Fibroblast of lung (primary cell): ENCODE measurements around the gene NEMF.
"Not testable (repeated sequence)": the region's sequence is repeated elsewhere in the genome, so short reads cannot be mapped to it uniquely, and the experiment has no call there.

Experiments used
- CTCF ChIP-seq, 2 donors: IDR thresholded peaks in 1 of 2; conservative IDR thresholded peaks in 1 of 2; 1 replicate in 1 of 2; 2 replicates in 1 of 2; pipeline ENCODE4 v1.5.1; 2011 to 2012; ENCODE audit warnings: low read length in 2 of 2, control low read depth in 1 of 2, inconsistent platforms in 1 of 2, low read depth in 1 of 2, mild to moderate bottlenecking in 1 of 2
- EZH2 ChIP-seq: IDR thresholded peaks from 2 replicates; pipeline ENCODE4 v1.5.1; 2012; ENCODE audit warnings: low read length, control low read depth, mild to moderate bottlenecking; ENCODE audit errors: missing control alignments

- TF ChIP-seq CTCF (conservative IDR thresholded peaks at IDR 0.05 in 1 of 2, IDR thresholded peaks at IDR 0.05 in 1 of 2; ENCODE audit: low read depth in 1 of 2, low read length in 2 of 2); EZH2: not testable (repeated sequence)
These were observed 21.0 kb upstream of the NEMF start for GRCh38 chr14:49873548-49873947.
